ENCODE results near the gene PJA2.

Gene PJA2

DNA sequence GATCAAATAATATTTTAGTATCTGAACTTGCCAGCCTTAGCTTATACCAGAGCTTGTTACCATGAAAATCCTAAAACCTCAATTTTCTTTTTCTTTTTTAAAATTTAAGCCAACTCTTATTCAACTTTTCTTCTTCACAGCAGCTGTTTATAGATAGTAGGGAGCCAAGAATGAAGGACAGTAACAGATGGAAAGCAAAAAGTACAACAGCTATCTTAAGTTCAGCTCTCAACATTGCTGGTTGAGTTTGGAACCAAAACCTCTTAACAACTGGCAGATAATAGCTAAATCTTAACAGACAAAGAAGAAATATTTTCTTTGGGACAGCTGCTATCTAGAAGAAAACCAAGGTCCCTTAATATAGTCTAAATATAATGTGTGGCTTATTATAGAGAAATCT lies 74.7 kb downstream of the PJA2 start:
- TF ChIP-seq, protein P1, sequence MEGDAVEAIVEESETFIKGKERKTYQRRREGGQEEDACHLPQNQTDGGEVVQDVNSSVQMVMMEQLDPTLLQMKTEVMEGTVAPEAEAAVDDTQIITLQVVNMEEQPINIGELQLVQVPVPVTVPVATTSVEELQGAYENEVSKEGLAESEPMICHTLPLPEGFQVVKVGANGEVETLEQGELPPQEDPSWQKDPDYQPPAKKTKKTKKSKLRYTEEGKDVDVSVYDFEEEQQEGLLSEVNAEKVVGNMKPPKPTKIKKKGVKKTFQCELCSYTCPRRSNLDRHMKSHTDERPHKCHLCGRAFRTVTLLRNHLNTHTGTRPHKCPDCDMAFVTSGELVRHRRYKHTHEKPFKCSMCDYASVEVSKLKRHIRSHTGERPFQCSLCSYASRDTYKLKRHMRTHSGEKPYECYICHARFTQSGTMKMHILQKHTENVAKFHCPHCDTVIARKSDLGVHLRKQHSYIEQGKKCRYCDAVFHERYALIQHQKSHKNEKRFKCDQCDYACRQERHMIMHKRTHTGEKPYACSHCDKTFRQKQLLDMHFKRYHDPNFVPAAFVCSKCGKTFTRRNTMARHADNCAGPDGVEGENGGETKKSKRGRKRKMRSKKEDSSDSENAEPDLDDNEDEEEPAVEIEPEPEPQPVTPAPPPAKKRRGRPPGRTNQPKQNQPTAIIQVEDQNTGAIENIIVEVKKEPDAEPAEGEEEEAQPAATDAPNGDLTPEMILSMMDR (IDR thresholded peaks at IDR 0.05; ENCODE audit: low read length, missing control alignments): no peak
- H3K4me3 ChIP-seq (replicated peaks; ENCODE audit: low read depth, low read length): no peak overlapping the region
- no peak for DNase-seq (ENCODE audit: low read depth)

GRCh38 chr5:109334056-109334455 lies 75.7 kb downstream of the PJA2 start:
- DNase-seq (ENCODE audit: low read depth): no peak
- no peak overlapping the region for H3K4me3 ChIP-seq (replicated peaks; ENCODE audit: low read depth, low read length)
- TF ChIP-seq, protein P1 (IDR thresholded peaks at IDR 0.05; ENCODE audit: low read length, missing control alignments): no peak

DNA sequence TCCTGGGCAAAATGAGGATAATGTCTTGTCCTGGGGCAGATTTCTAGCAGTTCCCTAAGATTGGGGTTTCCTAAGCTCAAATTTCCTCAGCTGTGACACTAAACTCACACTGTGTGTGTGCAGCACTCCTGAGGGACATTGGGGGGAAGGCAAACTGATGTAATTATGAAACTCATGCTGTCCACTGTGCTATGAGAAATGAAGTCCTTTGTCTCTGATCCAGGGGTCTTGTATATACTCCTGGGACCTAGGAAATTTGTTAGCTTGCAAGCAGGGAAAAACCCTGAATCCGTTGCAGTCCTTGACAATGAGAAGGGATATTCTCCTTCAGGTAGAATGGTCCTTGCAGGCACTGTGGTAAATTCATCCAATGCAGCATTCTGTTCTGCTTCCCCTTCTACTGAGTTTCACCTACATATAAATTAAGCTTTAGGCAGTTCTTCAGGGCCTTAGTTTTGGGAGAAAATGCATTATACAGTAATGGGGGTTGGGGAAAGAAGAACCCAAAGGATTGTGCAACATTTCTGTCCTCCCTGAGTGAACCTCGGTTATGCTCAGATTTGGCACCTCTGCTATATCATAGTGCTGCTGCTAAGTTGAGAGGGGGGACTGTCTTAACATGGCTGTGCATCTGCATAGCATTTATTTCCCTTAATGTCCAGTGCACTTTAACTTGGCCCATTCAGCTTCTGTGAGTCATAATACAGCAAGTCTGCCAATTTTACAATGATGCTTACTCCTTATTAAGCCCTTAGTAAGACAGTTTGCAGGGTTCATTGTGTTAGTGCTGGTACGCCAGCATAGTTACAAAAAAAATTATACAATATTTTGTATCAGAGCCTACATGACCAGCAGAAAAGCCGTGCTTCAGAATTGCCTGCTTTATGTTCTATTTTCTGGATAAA lies 80.2 kb downstream of the PJA2 start:
- no peak overlapping the region for H3K4me3 ChIP-seq (replicated peaks; ENCODE audit: low read depth, low read length)
- TF ChIP-seq, protein P1 (IDR thresholded peaks at IDR 0.05; ENCODE audit: low read length, missing control alignments): no peak
- peak; percentile 89 for DNase-seq (ENCODE audit: low read depth)

DNA sequence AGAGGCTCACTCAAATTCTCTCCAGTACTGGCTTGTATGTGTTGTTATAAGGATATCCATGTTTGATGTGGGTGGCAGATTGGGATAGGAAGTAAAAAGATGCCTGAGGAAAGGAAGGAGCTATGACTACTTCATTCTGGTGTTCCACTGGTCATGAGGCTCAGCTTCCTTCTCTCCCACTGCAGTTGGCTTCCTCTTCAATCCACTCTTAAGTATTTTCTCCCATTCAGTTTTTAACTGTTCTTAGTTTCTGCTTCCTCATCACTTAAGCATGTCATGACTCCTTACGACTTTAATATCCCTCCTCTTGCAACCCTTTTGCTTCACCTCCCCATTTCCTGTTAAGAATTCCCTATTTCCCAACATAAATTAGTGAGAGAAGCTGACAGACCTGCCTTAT lies 81.1 kb downstream of the PJA2 start:
- DNase-seq (ENCODE audit: low read depth): peak; percentile 45
- H3K4me3 ChIP-seq (replicated peaks; ENCODE audit: low read depth, low read length): no peak overlapping the region
- TF ChIP-seq, protein P1 (IDR thresholded peaks at IDR 0.05; ENCODE audit: low read length, missing control alignments): no peak

GRCh38 chr5:109327570-109327969 lies 82.2 kb downstream of the PJA2 start:
- TF ChIP-seq, protein P1 (IDR thresholded peaks at IDR 0.05; ENCODE audit: low read length, missing control alignments): no peak
- no peak for DNase-seq (ENCODE audit: low read depth)
- H3K4me3 ChIP-seq (replicated peaks; ENCODE audit: low read depth, low read length): no peak overlapping the region

DNA sequence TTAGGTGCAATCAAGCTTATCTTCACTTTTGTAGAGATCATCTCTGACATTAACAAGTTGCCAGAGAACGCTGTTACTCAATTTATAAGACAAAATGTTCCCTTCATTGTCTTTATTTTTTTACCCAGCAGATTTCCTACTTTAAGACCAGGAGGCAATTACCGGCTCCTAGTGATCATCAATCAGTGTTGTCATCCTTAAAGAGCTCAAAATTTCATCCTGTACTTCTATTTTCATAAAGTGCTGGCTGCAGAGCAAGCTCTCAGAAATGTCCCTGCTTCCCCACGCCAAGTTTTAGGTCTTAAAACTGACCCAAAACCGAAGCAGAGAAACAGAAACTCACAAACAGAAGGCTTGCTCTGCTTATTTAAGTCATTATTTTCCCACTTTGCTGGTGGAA lies 82.9 kb downstream of the PJA2 start:
- H3K4me3 ChIP-seq (replicated peaks; ENCODE audit: low read depth, low read length): no peak overlapping the region
- TF ChIP-seq, protein P1 (IDR thresholded peaks at IDR 0.05; ENCODE audit: low read length, missing control alignments): no peak
- no peak for DNase-seq (ENCODE audit: low read depth)

DNA sequence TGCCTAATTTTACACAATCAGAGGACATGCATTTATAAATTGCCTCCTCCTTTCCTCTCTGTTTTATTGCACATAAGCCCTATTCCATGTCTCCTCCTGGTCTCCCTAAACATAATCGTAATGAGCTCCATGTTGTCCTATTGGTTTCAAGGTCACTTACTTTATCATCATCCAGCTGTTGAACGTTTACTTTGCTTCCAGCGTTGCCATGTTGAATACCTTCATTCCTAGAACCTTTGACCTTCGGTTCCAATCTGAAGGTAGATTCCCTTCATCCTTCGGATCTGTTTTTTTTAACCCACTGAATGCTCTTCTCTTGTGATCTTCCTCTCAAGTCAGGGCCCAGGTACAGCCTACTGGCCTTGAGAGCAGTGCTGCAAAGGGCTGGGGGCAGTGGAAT lies 84.3 kb downstream of the PJA2 start:
- DNase-seq (ENCODE audit: low read depth): no peak
- no peak overlapping the region for H3K4me3 ChIP-seq (replicated peaks; ENCODE audit: low read depth, low read length)

More for the DNA sequence above, 84.3 kb downstream of the PJA2 start:
- TF ChIP-seq, protein P1 (IDR thresholded peaks at IDR 0.05; ENCODE audit: low read length, missing control alignments): no peak
